NCI-H345 (cell line): Measurements from ENCODE around the gene PCCA.
A peak's percentile ranks its signal among the peaks of the same experiment; 100 is the strongest.

Experiments
- DNase-seq: peaks from one replicate; lab custom pipeline; 2025; lab: John Stamatoyannopoulos, UW

PCCA gene

GRCh38 chr13:100432611-100433010 is 343.7 kb downstream of the PCCA start:
- DNase-seq = no peak

GRCh38 chr13:100433475-100433874 is 344.6 kb downstream of the PCCA start:
- DNase-seq = no peak

- no peak for DNase-seq
Measured at GRCh38 chr13:100434010-100434763, 345.3 kb downstream of the PCCA start.

GRCh38 chr13:100436099-100436498 is 347.2 kb downstream of the PCCA start:
- no peak for DNase-seq

- no peak for DNase-seq
Measured at GRCh38 chr13:100438059-100438788, 349.3 kb downstream of the PCCA start.

- DNase-seq = no peak
Measured at GRCh38 chr13:100439247-100439970, 350.5 kb downstream of the PCCA start.

- DNase-seq = no peak
Measured at GRCh38 chr13:100440751-100441425, 352.0 kb downstream of the PCCA start.

GRCh38 chr13:100442095-100442832 is 353.4 kb downstream of the PCCA start:
- DNase-seq = no peak

GRCh38 chr13:100443278-100443997 is 354.5 kb downstream of the PCCA start:
- DNase-seq = no peak

- DNase-seq = no peak
Measured at GRCh38 chr13:100443998-100444328, 355.1 kb downstream of the PCCA start.

GRCh38 chr13:100447831-100448230 is 358.9 kb downstream of the PCCA start:
- DNase-seq = no peak

GRCh38 chr13:100451923-100452322 is 363.0 kb downstream of the PCCA start:
- DNase-seq = no peak

GRCh38 chr13:100454876-100455275 is 366.0 kb downstream of the PCCA start:
- no peak for DNase-seq

- no peak for DNase-seq
Measured at GRCh38 chr13:100458673-100459072, 369.8 kb downstream of the PCCA start.

GRCh38 chr13:100459747-100460146 is 370.9 kb downstream of the PCCA start:
- no peak for DNase-seq

GRCh38 chr13:100460266-100460665 is 371.4 kb downstream of the PCCA start:
- no peak for DNase-seq

GRCh38 chr13:100460791-100461190 is 371.9 kb downstream of the PCCA start:
- no peak for DNase-seq

GRCh38 chr13:100461309-100462030 is 372.6 kb downstream of the PCCA start:
- DNase-seq = peak; percentile 78

GRCh38 chr13:100464006-100464405 is 375.1 kb downstream of the PCCA start:
- no peak for DNase-seq

GRCh38 chr13:100465558-100465957 is 376.7 kb downstream of the PCCA start:
- DNase-seq = no peak
